Stimulated activated CD4-positive, alpha-beta T cell treated with anti-CD3 and anti-CD28 coated beads, Interleukin-1b, Interleukin-23, amount 100 ng/mL, for 1 hour (primary cell): ENCODE data around the gene ABL1.

Source experiments
- DNase-seq, 2 donors: peaks; one replicate each; pipeline ENCODE4 v3.0.0-alpha.2; 2020; ENCODE audit warnings: low read depth in 2 of 2

The ABL1 gene

DNA sequence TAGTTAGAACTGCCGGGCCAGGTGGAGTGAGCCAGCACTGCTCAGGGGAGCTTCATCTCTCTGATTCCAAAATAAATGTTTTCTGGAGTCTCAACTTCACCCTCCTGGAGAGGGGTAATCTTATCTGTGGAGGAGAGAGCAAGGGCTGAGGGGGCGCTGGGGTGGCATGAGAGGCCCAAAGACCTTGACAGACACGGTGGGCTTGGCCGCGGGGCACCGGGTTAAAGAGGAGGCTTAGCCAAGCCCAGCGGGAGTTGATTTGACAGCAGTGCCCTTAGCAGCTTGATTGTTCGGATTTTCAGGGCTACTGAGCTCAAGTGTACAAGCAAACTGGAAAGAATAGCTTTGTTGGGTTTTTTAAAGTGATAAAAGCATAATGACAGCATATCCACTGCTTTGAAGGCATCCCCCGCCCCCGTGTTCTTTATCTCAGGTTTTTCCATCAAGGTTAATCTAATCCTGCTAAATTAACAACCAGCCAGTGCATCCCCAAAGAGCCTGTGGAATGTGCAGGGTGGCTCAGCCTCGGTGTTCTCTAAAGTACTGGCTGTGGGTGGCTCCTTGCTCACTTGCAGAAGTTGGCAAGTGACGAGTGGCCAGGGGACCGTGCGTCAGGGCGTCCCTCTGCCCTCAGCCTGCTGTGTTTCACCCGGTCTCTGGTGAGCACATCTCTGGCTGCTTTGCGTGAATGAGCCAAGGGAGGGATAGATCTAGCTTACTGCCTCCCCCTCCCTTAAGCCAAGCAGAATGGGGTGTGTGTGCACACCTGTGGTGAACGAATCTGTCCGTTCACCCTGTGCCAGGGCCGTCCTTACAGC, 56.0 kb downstream of the ABL1 start:
- no peak for DNase-seq

DNA sequence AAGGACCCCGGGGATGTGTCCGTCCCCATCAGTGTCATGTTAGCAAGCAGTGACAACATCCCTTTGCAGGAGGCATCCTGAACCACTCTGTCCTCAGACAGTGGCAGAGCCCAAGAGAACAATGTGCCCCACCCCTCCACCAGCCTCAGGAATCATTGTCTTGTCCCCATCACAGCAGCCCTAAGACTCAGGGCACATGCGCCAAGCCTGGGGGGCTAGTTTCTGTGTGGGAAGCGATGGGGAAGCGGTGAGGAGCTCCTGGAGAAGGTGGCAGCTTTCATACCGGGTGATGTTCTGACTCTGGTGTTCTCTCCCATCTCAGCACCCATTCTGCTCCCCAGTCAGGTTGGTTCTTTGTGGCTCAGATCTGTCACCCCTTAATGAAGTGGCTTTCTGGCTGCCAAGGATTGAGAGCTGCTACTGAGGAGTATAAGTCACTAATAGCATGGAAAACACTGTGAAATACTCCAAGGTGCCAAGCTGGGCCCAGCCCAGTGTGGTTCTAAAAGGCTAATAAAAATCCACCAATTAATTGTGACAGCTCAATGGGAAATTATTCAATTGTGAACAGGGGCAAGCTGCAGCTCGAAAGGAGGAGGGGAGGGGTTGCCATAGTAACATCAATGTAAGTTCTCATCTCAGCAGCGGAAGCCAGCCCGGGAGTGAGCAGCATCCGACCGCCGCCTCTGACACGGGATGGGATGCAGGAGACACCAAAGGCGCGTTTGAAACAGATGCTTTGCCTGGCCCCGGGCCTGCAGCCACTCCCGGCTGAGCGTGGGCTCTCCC, 56.8 kb downstream of the ABL1 start:
- DNase-seq = no peak

DNA sequence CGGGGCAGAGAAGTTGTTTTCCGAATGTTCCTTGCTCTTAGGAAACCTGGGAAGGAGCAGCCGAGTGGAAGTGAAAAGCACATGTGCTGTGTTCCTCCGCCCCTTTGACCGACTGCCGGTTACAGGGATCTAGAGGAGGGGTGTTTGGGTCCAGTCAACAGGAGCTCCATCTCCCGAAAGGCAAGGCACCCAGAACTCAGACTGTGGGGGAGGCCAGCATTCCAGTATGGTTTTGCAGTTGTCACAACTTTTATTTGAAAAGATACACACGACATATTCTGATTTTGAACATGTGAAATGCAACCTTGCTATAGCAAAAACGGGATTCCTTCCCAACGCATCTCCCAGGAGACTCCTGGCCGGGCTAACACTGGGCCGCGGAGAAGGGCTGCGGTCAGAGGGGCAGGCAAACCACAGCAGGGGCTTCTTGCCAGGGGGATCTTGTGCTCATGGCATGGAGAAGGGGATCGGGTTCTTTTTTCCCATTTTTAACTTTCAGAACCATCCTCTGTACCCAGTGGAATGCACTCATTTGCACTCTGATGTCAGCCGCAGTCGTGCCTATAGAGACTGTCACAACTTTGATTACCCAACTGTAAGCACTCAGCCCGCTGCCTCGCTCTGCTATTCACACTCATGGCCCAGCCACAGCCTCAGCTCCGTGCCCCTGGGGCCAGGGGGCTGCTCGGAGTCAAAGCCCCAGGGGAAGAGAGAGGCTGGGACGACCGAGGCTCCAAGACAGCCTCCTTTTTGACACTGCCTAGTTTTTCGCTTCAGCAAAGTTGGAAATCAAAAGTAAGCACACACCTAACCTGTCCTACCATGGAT, 57.6 kb downstream of the ABL1 start:
- DNase-seq = no peak

DNA sequence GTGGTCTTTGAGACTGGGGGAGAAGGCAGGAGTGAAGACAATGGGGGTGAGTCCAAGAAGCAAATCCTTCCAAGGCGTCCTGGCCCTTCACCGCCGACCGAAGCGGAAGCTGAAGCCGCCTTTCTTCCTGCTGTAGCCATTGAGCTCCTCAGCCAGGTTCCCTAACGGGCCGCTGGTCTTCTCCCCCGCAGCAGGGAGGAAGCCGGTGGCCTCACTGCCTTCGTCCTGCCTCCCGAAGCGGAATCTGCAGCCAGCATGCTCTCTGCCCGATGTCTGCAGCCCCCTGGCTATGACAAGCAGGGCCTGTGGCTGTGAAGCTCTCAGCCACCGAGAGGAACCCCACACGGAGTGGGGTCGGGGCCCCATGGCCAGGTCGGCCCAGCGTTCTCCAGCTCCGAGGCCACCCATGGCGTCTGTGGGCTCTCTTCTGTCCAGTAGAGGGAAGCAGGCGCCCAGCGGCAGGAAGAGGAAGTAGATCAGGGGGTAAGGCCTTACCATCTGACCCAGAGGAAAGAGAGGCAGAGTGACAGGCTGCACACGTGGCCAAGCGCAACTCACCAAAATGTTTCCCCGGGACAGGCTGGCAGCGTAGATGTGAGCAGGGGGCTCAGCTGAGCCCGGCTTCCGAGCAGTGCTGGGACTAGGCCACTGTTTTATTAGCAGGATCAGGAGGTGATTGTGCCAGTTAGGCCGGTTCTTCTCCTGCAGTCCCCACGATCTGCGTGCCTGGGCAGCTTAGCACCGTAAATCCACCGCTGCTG, 58.5 kb downstream of the ABL1 start:
- no peak for DNase-seq

DNA sequence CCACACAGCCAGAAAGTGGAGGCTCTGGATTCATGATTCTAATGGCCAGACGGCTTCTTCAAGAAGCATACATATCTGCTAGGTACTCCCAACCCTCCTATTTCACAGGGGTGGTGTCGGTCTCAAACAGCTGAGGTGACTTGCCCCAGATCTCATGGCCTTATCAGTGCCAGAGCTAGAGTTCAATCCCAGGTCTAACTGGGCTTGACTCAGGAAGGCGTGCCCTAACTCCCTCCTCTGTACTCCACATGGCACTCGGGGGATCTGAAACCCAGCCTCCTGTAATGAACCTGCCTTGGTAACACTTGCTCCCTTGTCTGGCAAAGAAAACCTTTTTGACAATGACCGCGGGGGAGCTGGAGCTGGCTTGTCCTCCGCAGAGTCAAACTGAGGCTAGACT, 59.5 kb downstream of the ABL1 start:
- no peak for DNase-seq

DNA sequence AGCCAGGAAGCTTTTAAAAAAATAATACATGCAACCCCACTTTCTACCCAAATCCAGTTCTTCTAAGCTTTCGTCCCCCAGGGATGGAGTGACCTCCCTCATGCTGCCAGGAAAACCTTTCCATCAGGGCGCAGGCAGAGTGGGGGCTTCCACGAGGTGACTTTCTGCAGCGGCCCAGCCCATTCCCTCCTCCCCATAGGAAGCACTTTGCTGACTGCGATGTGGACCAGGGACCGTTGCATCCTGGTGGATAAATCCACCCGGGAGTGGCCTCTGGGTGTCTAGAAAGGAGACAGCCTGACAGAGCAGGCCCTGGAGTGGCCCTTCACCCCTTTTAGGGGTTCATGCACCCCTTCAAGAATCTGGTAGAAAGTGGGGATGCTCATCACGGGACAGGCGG, 60.0 kb downstream of the ABL1 start:
- no peak for DNase-seq

DNA sequence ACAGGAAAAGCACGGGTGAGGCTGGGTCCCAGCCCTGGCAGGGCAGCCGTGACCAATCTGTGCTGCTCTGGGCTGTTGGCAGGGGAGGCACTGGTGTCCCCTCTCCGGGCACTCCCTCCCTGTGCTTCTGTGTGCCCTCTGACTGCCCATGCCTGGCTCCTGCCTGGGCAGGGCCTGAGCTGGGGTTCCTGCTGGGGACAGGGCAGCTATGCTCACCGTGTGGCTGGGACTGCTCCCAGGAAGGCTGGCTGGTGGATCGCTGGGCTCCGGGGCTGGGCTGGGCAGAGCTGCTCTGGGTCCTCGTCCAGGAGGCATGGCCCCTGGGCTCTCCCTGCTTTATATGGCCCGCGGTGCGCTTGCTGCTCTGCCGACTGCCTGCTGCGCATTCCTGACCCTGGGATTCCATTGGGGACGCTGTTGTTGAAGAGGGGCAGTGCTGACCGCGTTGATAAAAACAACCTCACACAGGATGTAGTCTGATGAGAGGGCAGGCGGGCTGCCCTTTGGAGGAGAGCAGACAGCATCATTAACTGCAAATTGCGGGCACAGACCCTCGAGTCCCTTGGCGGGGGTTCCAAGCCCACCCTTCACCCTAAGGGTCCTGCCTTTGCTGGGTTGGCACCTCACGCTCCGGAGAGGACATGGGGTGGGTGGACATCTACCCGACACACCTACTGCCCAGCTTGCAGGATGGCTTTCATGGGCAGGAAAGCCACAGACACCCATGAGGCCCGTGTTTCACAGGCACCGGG, 60.6 kb downstream of the ABL1 start:
- no peak for DNase-seq

DNA sequence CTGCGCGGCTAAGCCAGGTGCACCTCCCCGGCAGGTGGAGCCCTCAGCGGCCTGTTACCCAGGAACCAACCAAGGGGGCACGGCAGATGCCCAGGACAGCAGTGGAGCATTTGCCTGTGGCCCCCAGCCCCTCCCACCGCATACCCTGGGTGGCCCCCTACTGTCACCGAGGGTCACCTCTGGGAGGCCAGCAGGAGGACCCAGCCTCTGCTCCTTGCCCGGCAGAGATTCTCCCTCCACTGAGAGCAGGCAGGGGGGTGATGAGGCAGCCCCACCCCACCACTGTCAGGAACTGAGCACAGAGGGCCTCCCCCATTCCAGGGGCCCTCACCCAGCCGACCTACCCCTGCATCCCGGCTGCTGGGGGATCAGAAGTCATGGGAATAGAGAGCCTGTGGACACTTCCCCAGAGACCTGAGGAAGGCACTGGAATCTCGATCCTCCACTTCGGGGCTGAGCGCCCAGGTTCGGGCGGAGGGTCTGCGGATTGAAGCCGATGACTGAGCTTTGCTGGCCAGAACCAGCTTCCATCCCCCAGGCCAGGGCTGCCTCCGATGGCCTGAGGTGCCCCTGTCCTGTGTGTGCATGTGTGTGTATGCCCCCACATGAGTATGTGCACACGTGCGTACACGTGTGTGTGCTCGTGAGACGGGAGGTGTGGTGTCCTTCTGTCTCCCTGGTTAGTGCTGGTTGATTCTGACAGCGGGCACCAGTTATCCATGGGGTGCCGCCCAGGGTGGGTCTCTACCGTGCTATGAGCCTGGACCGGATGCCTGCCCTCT, 61.4 kb downstream of the ABL1 start, which contains the start of gene QRFP:
Gene QRFP, minus strand, starts transcription at position 580 of the 782 bp plus-strand sequence. CDS start 2,974 bp downstream, outside the sequence.
- no peak for DNase-seq

DNA sequence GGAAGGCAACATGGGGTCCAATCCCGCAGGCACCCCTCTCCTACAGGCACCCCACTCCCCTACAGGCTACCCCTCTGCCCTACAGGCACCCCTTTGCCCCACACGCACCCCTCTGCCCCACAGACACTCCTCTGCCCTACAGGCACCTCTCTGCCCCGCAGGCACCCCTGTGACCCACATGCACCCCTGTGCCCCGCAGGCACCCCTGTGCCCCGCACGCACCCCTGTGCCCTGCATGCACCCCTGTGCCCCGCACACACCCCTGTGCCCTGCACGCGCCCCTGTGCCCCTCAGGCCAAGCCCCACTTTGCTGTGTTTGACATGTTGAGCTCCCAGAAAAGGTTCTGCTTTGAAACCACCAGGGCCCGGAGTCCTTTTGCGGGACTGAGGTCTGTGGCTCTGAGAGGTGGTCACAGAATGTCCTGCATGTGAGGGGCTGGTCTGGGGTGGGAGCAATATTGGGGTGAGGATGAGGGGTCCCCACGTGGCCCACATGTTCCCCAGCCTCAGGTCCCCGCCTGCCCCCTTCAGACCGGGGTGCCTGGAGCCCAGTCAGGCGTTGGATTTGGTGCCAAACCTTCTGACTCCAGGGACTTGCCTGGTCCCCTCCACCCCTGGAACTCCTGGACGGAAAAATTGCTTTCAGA, 62.2 kb downstream of the ABL1 start:
- no peak for DNase-seq

DNA sequence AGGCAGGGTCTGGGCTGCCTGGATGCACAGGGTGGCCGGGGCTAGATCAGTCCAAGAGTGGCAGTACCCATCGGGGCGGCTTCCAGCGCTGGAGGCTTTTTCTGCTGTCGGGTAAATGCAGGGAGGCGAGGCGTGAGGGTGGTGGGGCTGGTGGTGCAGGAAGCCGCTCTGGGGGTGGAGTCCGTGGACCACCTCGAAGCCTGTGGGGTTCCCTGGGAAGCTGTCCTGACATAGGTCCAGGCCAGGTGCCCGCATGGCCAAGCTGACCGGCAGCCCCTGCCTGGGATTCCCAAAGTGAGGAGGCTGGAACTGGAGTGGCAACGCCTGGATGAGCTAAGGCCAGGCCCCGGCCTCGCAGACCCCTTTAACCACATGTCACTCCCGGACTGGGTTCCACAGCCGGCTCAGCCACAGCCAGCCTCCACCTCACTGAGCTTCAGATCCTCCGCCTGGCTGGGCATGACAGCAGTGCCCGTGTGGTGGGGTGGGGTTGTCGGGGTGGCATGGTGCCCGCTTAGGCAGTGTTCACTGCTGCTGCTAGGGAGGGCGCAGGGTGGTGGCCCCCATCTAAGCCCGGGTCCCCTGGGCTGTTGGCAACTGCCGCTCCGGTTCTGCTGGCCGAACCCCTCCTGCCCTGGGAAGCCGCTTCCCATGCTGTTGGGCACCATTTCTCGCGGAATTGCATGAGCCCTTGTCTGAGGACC, 62.9 kb downstream of the ABL1 start:
- DNase-seq = no peak

DNA sequence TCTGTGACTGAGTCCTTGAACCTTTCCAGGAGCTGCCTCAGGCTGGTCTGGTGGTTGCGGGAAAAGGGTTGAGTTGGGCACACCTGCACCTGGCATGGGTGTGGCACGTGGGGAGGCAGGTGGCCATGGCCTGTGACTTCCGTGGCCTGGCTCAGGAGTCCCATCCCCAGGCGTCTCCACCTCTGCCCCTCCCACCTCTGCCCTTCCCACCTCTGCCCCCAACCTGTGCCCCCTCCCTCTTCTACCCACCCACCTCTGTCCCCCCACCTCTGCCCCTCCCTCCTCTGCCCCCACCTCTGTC, 63.4 kb downstream of the ABL1 start:
- DNase-seq = no peak

DNA sequence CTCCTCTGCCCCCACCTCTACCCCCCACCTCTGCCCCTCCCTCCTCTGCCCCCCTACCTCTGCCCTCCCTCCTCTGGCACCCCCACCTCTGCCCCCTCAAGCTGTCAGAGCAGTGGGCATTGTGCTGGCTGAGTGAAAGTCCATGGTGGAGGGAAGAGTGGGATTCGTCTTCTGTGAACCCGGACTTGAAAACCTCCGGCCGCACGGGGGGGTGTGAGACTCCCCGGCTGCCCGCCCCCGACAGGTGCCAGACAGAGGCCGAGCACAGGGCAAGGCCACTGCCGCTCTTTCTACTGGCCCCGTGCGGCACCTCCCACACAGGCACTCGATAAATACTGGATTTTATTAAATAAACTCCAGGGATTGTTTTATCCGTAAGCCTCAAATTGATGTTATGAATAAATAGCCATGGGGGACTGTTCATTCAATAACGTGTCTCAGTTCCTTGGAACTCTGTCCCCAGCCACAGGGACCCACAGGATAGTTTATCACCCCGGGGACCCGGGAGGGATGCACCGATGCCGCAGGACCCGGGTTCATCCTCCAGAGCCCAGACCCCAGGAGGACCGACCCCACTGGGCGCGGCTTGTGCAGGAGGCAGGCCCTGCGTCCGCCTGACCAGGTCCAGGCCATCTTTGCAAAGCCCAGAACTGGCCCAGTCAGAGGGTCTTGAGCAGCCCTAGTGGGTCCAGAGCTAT, 64.1 kb downstream of the ABL1 start:
- DNase-seq = no peak

DNA sequence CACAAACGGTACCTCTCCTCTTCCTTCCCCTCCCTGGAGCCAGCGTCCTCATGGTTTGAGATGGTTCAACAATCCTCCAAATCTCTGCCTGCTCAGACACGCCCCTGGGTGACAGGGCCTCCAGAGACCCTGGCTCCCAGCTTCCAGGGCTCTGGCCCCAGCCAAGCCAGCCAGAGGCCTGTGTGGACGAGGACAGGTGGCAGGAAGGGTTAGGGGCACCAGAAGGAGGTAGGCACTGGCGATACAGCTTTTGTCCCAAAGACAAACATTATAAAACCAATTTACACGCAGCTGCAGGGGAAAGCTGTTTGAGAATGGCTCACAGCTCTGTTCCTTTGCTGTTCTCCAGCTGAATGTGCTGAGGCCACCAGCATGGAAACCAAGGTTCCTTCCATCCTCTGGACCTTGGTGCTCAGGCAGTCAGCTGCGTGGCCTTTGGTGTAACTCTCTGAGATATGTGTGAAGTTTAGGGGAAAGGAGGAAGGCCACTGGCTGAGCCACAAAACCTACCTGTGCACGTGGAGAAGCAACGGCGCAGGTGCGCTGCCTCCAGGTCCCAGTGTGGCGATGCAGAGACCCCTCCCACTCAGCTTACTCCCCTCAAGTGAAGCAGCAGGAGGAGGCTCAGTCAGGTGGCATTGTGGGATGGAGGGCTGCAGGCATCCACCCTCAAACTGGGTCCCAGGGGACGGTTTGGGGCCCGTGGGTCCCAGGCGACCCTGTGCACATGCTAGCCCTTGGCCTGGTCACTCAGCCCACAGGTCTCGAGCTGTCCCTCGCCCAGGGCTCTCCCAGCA, 65.8 kb downstream of the ABL1 start:
- DNase-seq = no peak

DNA sequence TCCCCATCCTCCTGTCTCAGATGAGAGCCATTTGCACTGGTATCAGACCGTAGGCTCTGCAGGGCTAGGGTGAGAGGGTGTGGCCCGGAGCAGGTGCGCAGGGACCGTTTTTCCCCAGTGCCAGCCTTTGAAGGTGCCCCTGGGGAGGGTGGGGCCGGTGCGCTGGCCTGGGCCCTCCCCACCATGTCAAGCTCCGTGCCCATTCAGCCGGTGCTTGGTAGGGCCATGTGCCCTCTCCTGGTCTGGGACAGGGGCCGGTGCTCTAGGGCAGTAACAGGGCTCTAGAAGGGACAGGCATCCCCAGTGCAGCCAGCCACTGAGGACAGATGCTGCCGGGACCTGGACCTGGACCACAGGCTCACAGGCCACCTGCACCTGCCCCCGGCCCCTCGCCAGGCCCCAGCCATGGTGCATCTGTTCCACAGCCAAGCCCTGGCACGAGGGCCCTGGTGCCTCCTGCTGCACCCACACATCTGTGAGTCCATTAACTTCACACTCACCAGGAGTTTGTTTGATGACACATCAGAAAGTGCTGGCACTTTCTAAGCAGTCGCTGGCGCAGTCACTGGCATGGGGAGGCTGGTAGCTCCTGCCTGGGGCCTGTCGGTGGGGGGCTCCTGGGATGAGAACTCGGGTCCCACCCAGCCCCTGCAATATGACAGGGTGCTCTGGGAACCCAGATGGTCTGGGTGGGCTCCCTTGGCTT, 66.6 kb downstream of the ABL1 start:
- no peak for DNase-seq

DNA sequence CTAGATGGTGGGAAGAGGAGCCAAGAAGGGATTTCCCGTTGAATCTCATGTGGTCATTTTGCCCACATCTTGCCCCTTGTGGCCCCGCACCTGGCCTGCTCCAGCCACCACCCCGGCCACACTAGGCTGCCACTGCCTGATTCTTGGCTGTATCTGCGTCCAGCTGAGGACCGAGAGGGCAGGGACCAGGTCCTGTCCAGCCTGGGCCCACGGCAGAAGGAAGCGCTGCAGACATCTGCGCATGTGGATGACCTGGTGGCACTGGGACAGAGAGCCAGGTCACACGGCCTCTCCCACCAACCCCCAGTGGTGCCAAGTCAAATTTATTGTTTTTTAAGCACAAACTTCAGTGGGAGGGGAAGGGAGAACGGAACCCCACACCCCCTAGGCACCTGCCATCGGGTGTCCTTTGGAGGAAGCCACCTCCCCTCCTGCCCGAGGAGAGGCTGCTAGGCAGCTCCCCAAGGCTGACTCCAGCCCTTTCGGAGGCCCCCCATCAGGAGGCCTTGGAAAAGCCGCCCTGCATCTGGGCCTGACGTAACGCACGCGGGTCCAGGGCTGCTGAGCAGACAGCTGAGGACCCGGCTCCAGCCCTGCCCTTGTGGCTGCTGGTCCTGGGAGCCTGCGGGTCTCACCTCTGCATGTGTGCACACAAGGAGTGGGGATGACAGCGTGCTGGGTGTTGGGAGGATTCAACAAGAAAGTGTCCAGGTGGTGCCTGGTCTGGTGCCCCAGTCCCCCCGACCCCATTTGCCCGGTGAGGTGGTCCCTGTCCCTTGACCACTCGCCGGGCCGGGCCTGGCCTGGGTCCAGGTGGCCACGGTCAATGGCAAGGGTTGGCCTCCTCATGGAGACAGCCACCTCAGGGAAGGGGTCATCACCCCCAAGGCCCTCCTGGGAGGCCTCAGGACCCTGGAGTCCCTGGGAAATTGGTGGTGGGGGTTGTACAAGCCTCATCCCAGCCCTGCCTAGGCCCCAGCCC, 67.4 kb downstream of the ABL1 start:
- DNase-seq = no peak
